BE2C (cell line): ENCODE measurements around the gene STIL.

Experiments used
- DNase-seq: peaks from one replicate; pipeline ENCODE4 v3.0.0-alpha.2; 2020
- H3K27me3 ChIP-seq: fragments of 250-450 bp; sonication (Bioruptor Pico); 2 replicates; pipeline ENCODE4 v1.5.1; 2020; ENCODE audit warnings: mild to moderate bottlenecking
- H3K36me3 ChIP-seq: fragments of 250-450 bp; sonication (Bioruptor Pico); 2 replicates; pipeline ENCODE4 v1.5.1; 2020; ENCODE audit warnings: mild to moderate bottlenecking
- H3K4me1 ChIP-seq: fragments of 250-450 bp; sonication (Bioruptor Pico); 2 replicates; pipeline ENCODE4 v1.5.1; 2020
- H3K4me3 ChIP-seq: 2 replicates; pipeline ENCODE4 v1.5.1; 2011; ENCODE audit warnings: low read depth, low read length
- H3K9me3 ChIP-seq: fragments of 250-450 bp; sonication (Bioruptor Pico); 2 replicates; pipeline ENCODE4 v1.5.1; 2020
- CTCF ChIP-seq: IDR thresholded peaks from 2 replicates; pipeline ENCODE4 v1.5.1; 2012; ENCODE audit warnings: mild to moderate bottlenecking, low read depth, low read length

STIL gene

GRCh38 chr1:47333578-47333921 lies 19.6 kb upstream of the STIL start, which contains the start of gene CMPK1:
TSS of gene CMPK1 (plus strand) at chr1:47333790. CDS start at chr1:47333946, 156 bp downstream.
- no peaks in the 10 kb centered on the region for H3K4me1 ChIP-seq
- TF ChIP-seq CTCF = 0 out of 2 replicates have a peak, but pooled peaks have one; percentile 8
- H3K36me3 ChIP-seq = no peaks in the 10 kb centered on the region
- no peaks in the 10 kb centered on the region for H3K9me3 ChIP-seq
- H3K4me3 ChIP-seq = peak within 1 kb of the TSS; percentile 69
- DNase-seq = peak; percentile 74
- no peaks in the 10 kb centered on the region for H3K27me3 ChIP-seq

GRCh38 chr1:47332779-47333577 lies 19.0 kb upstream of the STIL start:
- DNase-seq = no peak

GRCh38 chr1:47331875-47332274 lies 17.9 kb upstream of the STIL start:
- no peak for DNase-seq
- Histone ChIP-seq H3K36me3 (no peaks in the 10 kb centered on the region), H3K27me3 (no peaks in the 10 kb centered on the region), H3K4me1 (no peaks in the 10 kb centered on the region), H3K9me3 (no peaks in the 10 kb centered on the region), H3K4me3 (no peak overlapping the region)
- TF ChIP-seq CTCF = no peak

More at GRCh38 chr1:47332779-47333577, 19.0 kb upstream of the STIL start:
- no peaks in the 10 kb centered on the region for H3K9me3 ChIP-seq
- no peaks in the 10 kb centered on the region for H3K4me1 ChIP-seq
- H3K4me3 ChIP-seq = peak overlapping the region; percentile 69
- H3K36me3 ChIP-seq = no peaks in the 10 kb centered on the region
- H3K27me3 ChIP-seq = no peaks in the 10 kb centered on the region
- TF ChIP-seq CTCF = no peak

GRCh38 chr1:47330212-47330611 lies 16.3 kb upstream of the STIL start:
- TF ChIP-seq CTCF = no peak
- no peak for DNase-seq
- H3K4me1 ChIP-seq = no peaks in the 10 kb centered on the region
- H3K4me3 ChIP-seq = no peak overlapping the region
- no peaks in the 10 kb centered on the region for H3K36me3 ChIP-seq
- no peaks in the 10 kb centered on the region for H3K9me3 ChIP-seq
- H3K27me3 ChIP-seq = no peaks in the 10 kb centered on the region

GRCh38 chr1:47328992-47329391 lies 15.0 kb upstream of the STIL start:
- H3K27me3 ChIP-seq = no peaks in the 10 kb centered on the region
- DNase-seq = no peak
- H3K4me3 ChIP-seq = no peak overlapping the region
- TF ChIP-seq CTCF = no peak
- H3K4me1 ChIP-seq = no peaks in the 10 kb centered on the region
- H3K9me3 ChIP-seq = no peaks in the 10 kb centered on the region
- no peaks in the 10 kb centered on the region for H3K36me3 ChIP-seq

GRCh38 chr1:47326271-47326670 lies 12.3 kb upstream of the STIL start:
- no peak for DNase-seq
- Histone ChIP-seq H3K4me3 (no peak overlapping the region), H3K4me1 (no peaks in the 10 kb centered on the region), H3K9me3 (no peaks in the 10 kb centered on the region), H3K27me3 (no peaks in the 10 kb centered on the region), H3K36me3 (no peaks in the 10 kb centered on the region)
- TF ChIP-seq CTCF = no peak
